ENCODE data around the gene KCNQ1.

KCNQ1 gene

GRCh38 chr11:2566223-2567025 is 121.6 kb downstream of the KCNQ1 start:
- no peak for TF ChIP-seq POLR2A (IDR thresholded peaks at IDR 0.05; ENCODE audit: low read depth, low read length)
- TF ChIP-seq POLR2AphosphoS5 (IDR thresholded peaks at IDR 0.05; ENCODE audit: low read depth, low read length) = no peak
- TF ChIP-seq TAF1 (IDR thresholded peaks at IDR 0.05; ENCODE audit: borderline replicate concordance, low read depth, low read length) = no peak
- DNase-seq (ENCODE audit: insufficient read length) = no peak
- no peak for FAIRE-seq

- DNase-seq (ENCODE audit: insufficient read length) (no peak), FAIRE-seq (no peak)
- no peak for TF ChIP-seq TAF1 (IDR thresholded peaks at IDR 0.05; ENCODE audit: borderline replicate concordance, low read depth, low read length)
Observed at GRCh38 chr11:2567026-2567671, 122.3 kb downstream of the KCNQ1 start.

- FAIRE-seq = no peak
- no peak for TF ChIP-seq POLR2AphosphoS5 (IDR thresholded peaks at IDR 0.05; ENCODE audit: low read depth, low read length)
- TF ChIP-seq POLR2A (IDR thresholded peaks at IDR 0.05; ENCODE audit: low read depth, low read length) = no peak
- TF ChIP-seq TAF1 (IDR thresholded peaks at IDR 0.05; ENCODE audit: borderline replicate concordance, low read depth, low read length) = no peak
- DNase-seq (ENCODE audit: insufficient read length) = no peak
Observed at GRCh38 chr11:2569321-2569721, 124.5 kb downstream of the KCNQ1 start.

GRCh38 chr11:2569731-2570210 is 125.0 kb downstream of the KCNQ1 start:
- TF ChIP-seq POLR2AphosphoS5 (IDR thresholded peaks at IDR 0.05; ENCODE audit: low read depth, low read length) = no peak
- TF ChIP-seq TAF1 (IDR thresholded peaks at IDR 0.05; ENCODE audit: borderline replicate concordance, low read depth, low read length) = no peak
- TF ChIP-seq POLR2A (IDR thresholded peaks at IDR 0.05; ENCODE audit: low read depth, low read length) = no peak
- DNase-seq (ENCODE audit: insufficient read length) (no peak), FAIRE-seq (no peak)

GRCh38 chr11:2570211-2570811 is 125.5 kb downstream of the KCNQ1 start:
- DNase-seq (ENCODE audit: insufficient read length) = no peak
- TF ChIP-seq POLR2AphosphoS5 (IDR thresholded peaks at IDR 0.05; ENCODE audit: low read depth, low read length) (no peak), TAF1 (IDR thresholded peaks at IDR 0.05; ENCODE audit: borderline replicate concordance, low read depth, low read length) (no peak), POLR2A (IDR thresholded peaks at IDR 0.05; ENCODE audit: low read depth, low read length) (no peak)
- no peak for FAIRE-seq

GRCh38 chr11:2570841-2571597 is 126.2 kb downstream of the KCNQ1 start:
- TF ChIP-seq POLR2A (IDR thresholded peaks at IDR 0.05; ENCODE audit: low read depth, low read length) = no peak
- no peak for TF ChIP-seq POLR2AphosphoS5 (IDR thresholded peaks at IDR 0.05; ENCODE audit: low read depth, low read length)
- no peak for TF ChIP-seq TAF1 (IDR thresholded peaks at IDR 0.05; ENCODE audit: borderline replicate concordance, low read depth, low read length)
- DNase-seq (ENCODE audit: insufficient read length) (no peak), FAIRE-seq (no peak)

- FAIRE-seq (no peak), DNase-seq (ENCODE audit: insufficient read length) (no peak)
- TF ChIP-seq POLR2AphosphoS5 (IDR thresholded peaks at IDR 0.05; ENCODE audit: low read depth, low read length) = no peak
- TF ChIP-seq POLR2A (IDR thresholded peaks at IDR 0.05; ENCODE audit: low read depth, low read length) = no peak
- TF ChIP-seq TAF1 (IDR thresholded peaks at IDR 0.05; ENCODE audit: borderline replicate concordance, low read depth, low read length) = no peak
Observed at GRCh38 chr11:2571598-2572281, 126.9 kb downstream of the KCNQ1 start.

- FAIRE-seq (no peak), DNase-seq (ENCODE audit: insufficient read length) (no peak)
- TF ChIP-seq POLR2AphosphoS5 (IDR thresholded peaks at IDR 0.05; ENCODE audit: low read depth, low read length) (no peak), TAF1 (IDR thresholded peaks at IDR 0.05; ENCODE audit: borderline replicate concordance, low read depth, low read length) (no peak), POLR2A (IDR thresholded peaks at IDR 0.05; ENCODE audit: low read depth, low read length) (no peak)
Observed at GRCh38 chr11:2572491-2573239, 127.9 kb downstream of the KCNQ1 start.

GRCh38 chr11:2573240-2574042 is 128.6 kb downstream of the KCNQ1 start:
- FAIRE-seq (no peak), DNase-seq (ENCODE audit: insufficient read length) (no peak)
- TF ChIP-seq POLR2A (IDR thresholded peaks at IDR 0.05; ENCODE audit: low read depth, low read length) = no peak
- TF ChIP-seq TAF1 (IDR thresholded peaks at IDR 0.05; ENCODE audit: borderline replicate concordance, low read depth, low read length) = no peak
- TF ChIP-seq POLR2AphosphoS5 (IDR thresholded peaks at IDR 0.05; ENCODE audit: low read depth, low read length) = no peak

Measured in GM12892 (cell line).